ENCODE measurements around the gene WASL.
"Not testable (repeated sequence)": the region's sequence is repeated elsewhere in the genome, so short reads cannot be mapped to it uniquely, and the experiment has no call there.

The WASL gene

GRCh38 chr7:123744416-123744815 is 4.4 kb downstream of the WASL start:
- peaks cover 94% of the 10 kb centered on the region for H3K79me2 ChIP-seq (ENCODE audit: low read length)
- H2AFZ ChIP-seq (ENCODE audit: low read depth, low read length): no peak overlapping the region
- TF ChIP-seq, protein P1, sequence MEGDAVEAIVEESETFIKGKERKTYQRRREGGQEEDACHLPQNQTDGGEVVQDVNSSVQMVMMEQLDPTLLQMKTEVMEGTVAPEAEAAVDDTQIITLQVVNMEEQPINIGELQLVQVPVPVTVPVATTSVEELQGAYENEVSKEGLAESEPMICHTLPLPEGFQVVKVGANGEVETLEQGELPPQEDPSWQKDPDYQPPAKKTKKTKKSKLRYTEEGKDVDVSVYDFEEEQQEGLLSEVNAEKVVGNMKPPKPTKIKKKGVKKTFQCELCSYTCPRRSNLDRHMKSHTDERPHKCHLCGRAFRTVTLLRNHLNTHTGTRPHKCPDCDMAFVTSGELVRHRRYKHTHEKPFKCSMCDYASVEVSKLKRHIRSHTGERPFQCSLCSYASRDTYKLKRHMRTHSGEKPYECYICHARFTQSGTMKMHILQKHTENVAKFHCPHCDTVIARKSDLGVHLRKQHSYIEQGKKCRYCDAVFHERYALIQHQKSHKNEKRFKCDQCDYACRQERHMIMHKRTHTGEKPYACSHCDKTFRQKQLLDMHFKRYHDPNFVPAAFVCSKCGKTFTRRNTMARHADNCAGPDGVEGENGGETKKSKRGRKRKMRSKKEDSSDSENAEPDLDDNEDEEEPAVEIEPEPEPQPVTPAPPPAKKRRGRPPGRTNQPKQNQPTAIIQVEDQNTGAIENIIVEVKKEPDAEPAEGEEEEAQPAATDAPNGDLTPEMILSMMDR (IDR thresholded peaks at IDR 0.05; ENCODE audit: low read depth, low read length): no peak
- TF ChIP-seq EZH2phosphoT487 (IDR thresholded peaks at IDR 0.05; ENCODE audit: low read depth): no peak
- no peak overlapping the region for H3K9ac ChIP-seq (ENCODE audit: low read length)
- no peak overlapping the region for H3K27ac ChIP-seq (ENCODE audit: low read length)
- H3K4me1 ChIP-seq (ENCODE audit: low read length): peaks cover 16% of the 10 kb centered on the region
- H3K4me2 ChIP-seq (ENCODE audit: low read length): no peak overlapping the region
- H3K27me3 ChIP-seq (ENCODE audit: low read depth, low read length): no peaks in the 10 kb centered on the region
- peaks cover 64% of the 10 kb centered on the region for H4K20me1 ChIP-seq (ENCODE audit: insufficient read depth, low read length)
- no peaks in the 10 kb centered on the region for H3K36me3 ChIP-seq (replicated peaks; ENCODE audit: low read depth, low read length)
- no peaks in the 10 kb centered on the region for H3K9me3 ChIP-seq (ENCODE audit: insufficient read depth, low read length)
- H3K4me3 ChIP-seq (ENCODE audit: low read length): no peak overlapping the region

DNA sequence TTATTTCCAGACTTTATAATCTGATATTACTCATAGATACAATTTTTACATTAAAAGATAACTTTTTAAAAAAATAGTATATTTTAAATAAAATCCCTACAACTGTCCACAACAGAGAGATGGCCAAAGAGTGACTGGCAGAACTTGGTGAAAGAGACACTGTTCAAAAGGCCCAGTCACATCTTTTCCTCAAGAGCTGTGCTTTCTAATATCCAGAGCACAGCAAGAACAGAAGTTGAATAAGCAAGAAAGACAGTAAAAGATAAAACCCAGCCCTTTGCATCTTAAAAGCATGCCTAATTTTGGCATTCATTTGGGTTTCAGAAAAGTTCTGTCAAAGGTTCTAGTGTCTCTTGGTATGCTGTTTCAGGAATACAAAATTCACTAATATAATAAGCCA is 6.9 kb downstream of the WASL start:
- no peak for TF ChIP-seq EZH2phosphoT487 (IDR thresholded peaks at IDR 0.05; ENCODE audit: low read depth)
- TF ChIP-seq, protein P1 (IDR thresholded peaks at IDR 0.05; ENCODE audit: low read depth, low read length): no peak
- peaks cover 69% of the 10 kb centered on the region for H4K20me1 ChIP-seq (ENCODE audit: insufficient read depth, low read length)
- H2AFZ ChIP-seq (ENCODE audit: low read depth, low read length): no peak overlapping the region
- H3K79me2 ChIP-seq (ENCODE audit: low read length): peaks cover 98% of the 10 kb centered on the region
- H3K4me3 ChIP-seq (ENCODE audit: low read length): no peak overlapping the region
- H3K9me3 ChIP-seq (ENCODE audit: insufficient read depth, low read length): no peaks in the 10 kb centered on the region
- no peaks in the 10 kb centered on the region for H3K27me3 ChIP-seq (ENCODE audit: low read depth, low read length)
- peaks cover 13% of the 10 kb centered on the region for H3K4me1 ChIP-seq (ENCODE audit: low read length)
- no peak overlapping the region for H3K9ac ChIP-seq (ENCODE audit: low read length)
- no peak overlapping the region for H3K27ac ChIP-seq (ENCODE audit: low read length)
- no peak overlapping the region for H3K4me2 ChIP-seq (ENCODE audit: low read length)
- peaks cover 7% of the 10 kb centered on the region for H3K36me3 ChIP-seq (replicated peaks; ENCODE audit: low read depth, low read length)

- no peak overlapping the region for H2AFZ ChIP-seq (ENCODE audit: low read depth, low read length)
- H3K27me3 ChIP-seq (ENCODE audit: low read depth, low read length): no peaks in the 10 kb centered on the region
- H4K20me1 ChIP-seq (ENCODE audit: insufficient read depth, low read length): peaks cover 44% of the 10 kb centered on the region
- 0 out of 2 replicates have a peak, but pooled peaks cover 3% of the 10 kb centered on the region for H3K9me3 ChIP-seq (ENCODE audit: insufficient read depth, low read length)
- H3K36me3 ChIP-seq (replicated peaks; ENCODE audit: low read depth, low read length): peaks cover 20% of the 10 kb centered on the region
- no peaks in the 10 kb centered on the region for H3K4me1 ChIP-seq (ENCODE audit: low read length)
- no peak overlapping the region for H3K27ac ChIP-seq (ENCODE audit: low read length)
- H3K4me3 ChIP-seq (ENCODE audit: low read length): no peak overlapping the region
- peaks cover 98% of the 10 kb centered on the region for H3K79me2 ChIP-seq (ENCODE audit: low read length)
- no peak for TF ChIP-seq EZH2phosphoT487 (IDR thresholded peaks at IDR 0.05; ENCODE audit: low read depth)
- TF ChIP-seq, protein P1 (IDR thresholded peaks at IDR 0.05; ENCODE audit: low read depth, low read length): no peak
- no peak overlapping the region for H3K4me2 ChIP-seq (ENCODE audit: low read length)
- H3K9ac ChIP-seq (ENCODE audit: low read length): no peak overlapping the region
Measured at GRCh38 chr7:123738808-123739207, 10.0 kb downstream of the WASL start.

GRCh38 chr7:123738356-123738755 is 10.4 kb downstream of the WASL start:
- H3K27me3 ChIP-seq (ENCODE audit: low read depth, low read length): no peaks in the 10 kb centered on the region
- no peak overlapping the region for H3K4me2 ChIP-seq (ENCODE audit: low read length)
- H3K4me1 ChIP-seq (ENCODE audit: low read length): no peaks in the 10 kb centered on the region
- H3K36me3 ChIP-seq (replicated peaks; ENCODE audit: low read depth, low read length): peaks cover 25% of the 10 kb centered on the region
- no peak overlapping the region for H3K9ac ChIP-seq (ENCODE audit: low read length)
- H2AFZ ChIP-seq (ENCODE audit: low read depth, low read length): no peak overlapping the region
- H3K9me3 ChIP-seq (ENCODE audit: insufficient read depth, low read length): 0 out of 2 replicates have a peak, but pooled peaks cover 3% of the 10 kb centered on the region
- no peak overlapping the region for H3K27ac ChIP-seq (ENCODE audit: low read length)
- peaks cover 40% of the 10 kb centered on the region for H4K20me1 ChIP-seq (ENCODE audit: insufficient read depth, low read length)
- H3K79me2 ChIP-seq (ENCODE audit: low read length): peaks cover 98% of the 10 kb centered on the region
- no peak overlapping the region for H3K4me3 ChIP-seq (ENCODE audit: low read length)
- TF ChIP-seq, protein P1 (IDR thresholded peaks at IDR 0.05; ENCODE audit: low read depth, low read length): no peak
- TF ChIP-seq EZH2phosphoT487 (IDR thresholded peaks at IDR 0.05; ENCODE audit: low read depth): no peak

DNA sequence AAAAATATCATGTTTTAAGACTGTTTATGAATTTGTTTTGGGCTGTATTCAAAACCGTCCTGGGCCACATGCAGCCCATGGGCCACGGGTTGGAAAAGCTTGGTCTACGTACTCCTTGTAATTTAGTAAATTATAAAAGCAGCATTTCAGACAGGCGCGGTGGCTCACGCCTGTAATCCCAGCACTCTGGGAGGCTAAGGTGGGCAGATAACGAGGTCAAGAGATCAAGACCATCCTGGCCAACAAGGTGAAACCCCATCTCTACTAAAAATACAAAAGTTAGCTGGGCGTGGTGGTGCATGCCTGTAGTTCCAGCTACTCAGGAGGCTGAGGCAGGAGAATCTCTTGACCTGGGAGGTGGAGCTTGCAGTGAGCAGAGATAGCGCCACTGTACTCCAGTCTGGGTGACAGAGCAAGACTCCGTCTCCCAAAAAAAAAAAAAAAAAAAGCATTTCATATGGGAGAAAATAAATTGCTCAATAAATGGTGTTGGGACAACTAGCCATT is 11.6 kb downstream of the WASL start:
- H3K27me3 ChIP-seq (ENCODE audit: low read depth, low read length); H2AFZ ChIP-seq (ENCODE audit: low read depth, low read length); H3K4me1 ChIP-seq (ENCODE audit: low read length); H3K9me3 ChIP-seq (ENCODE audit: insufficient read depth, low read length); H3K27ac ChIP-seq (ENCODE audit: low read length); H3K4me3 ChIP-seq (ENCODE audit: low read length); H3K4me2 ChIP-seq (ENCODE audit: low read length); H3K9ac ChIP-seq (ENCODE audit: low read length): not testable (repeated sequence)
- peaks cover 30% of the 10 kb centered on the region for H3K36me3 ChIP-seq (replicated peaks; ENCODE audit: low read depth, low read length)
- peaks cover 98% of the 10 kb centered on the region for H3K79me2 ChIP-seq (ENCODE audit: low read length)
- H4K20me1 ChIP-seq (ENCODE audit: insufficient read depth, low read length): peaks cover 36% of the 10 kb centered on the region
